Sigmoid colon (tissue), 7 donors: ENCODE data around the gene DNASE1L2. TPM values are rescaled to one million over a fixed set of nuclear protein-coding genes. Genes with fewer than 3 reads are reported as not detected.

Experiments
- DNase-seq: peaks from one replicate; pipeline ENCODE4 v3.0.0-alpha.2; 2019
- H3K27ac ChIP-seq, 4 donors: fragments of 200-600 bp; sonication (generic); one replicate each; pipeline ENCODE4 v1.5.1; 2016 to 2019; ENCODE audit warnings: mild to moderate bottlenecking in 1 of 4
- H3K27me3 ChIP-seq, 3 donors: fragments of 200-600 bp; sonication (generic); one replicate each; pipeline ENCODE4 v1.5.1; 2019; ENCODE audit warnings: mild to moderate bottlenecking in 1 of 3
- H3K36me3 ChIP-seq, 4 donors: fragments of 200-600 bp; sonication (generic); one replicate each; pipeline ENCODE4 v1.5.1; 2016 to 2019
- H3K4me1 ChIP-seq, 4 donors: fragments of 200-600 bp; sonication (generic); one replicate each; pipeline ENCODE4 v1.5.1; 2017 to 2019
- H3K4me3 ChIP-seq, 4 donors: fragments of 200-600 bp; sonication (generic); one replicate each; pipeline ENCODE4 v1.5.1; 2017 to 2019; ENCODE audit warnings: mild to moderate bottlenecking in 2 of 4, moderate library complexity in 1 of 4
- H3K9me3 ChIP-seq, 4 donors: fragments of 200-600 bp in 3 of 4; sonication (generic) in 3 of 4; one replicate each; pipeline versions ENCODE4 v1.5.1 to v1.6.1; 2013 to 2019
- CTCF ChIP-seq, 4 experiments: fragments of 450-650 bp in 3 of 4; fragments of 200-600 bp in 1 of 4; IDR thresholded peaks; one replicate each; pipeline ENCODE4 v1.5.1; 2016 to 2019; ENCODE audit warnings: antibody characterized with exemption in 4 of 4, mild to moderate bottlenecking in 3 of 4, moderate library complexity in 2 of 4
- EP300 ChIP-seq, 4 donors: sonication (generic); formaldehyde crosslinking; IDR thresholded peaks; one replicate each; pipeline ENCODE4 v1.6.1; 2017; ENCODE audit warnings: antibody characterized with exemption in 4 of 4
- POLR2A ChIP-seq, 2 donors: fragments of 450-650 bp; IDR thresholded peaks; one replicate each; pipeline ENCODE4 v1.6.1; 2016; ENCODE audit warnings: antibody characterized with exemption in 2 of 2, mild to moderate bottlenecking in 2 of 2, moderate library complexity in 2 of 2
- POLR2AphosphoS5 ChIP-seq, 4 donors: sonication (generic); formaldehyde crosslinking; IDR thresholded peaks; one replicate each; pipeline ENCODE4 v1.6.1; 2017; ENCODE audit warnings: antibody characterized with exemption in 4 of 4
- WGBS, 2 donors: extraction: QIAGEN DNeasy Blood & Tissue Kit; methylation state at CpG; one replicate each; pipeline ENCODE4 v1.1.7; 2013; 5-methylcytosine and 5-hydroxymethylcytosine counted together
- intact Hi-C: fragments of 100-400 bp; cut with DNase I; formaldehyde crosslinking; loops from one replicate; pipeline ENCODE4 v1.15.1; 2023
- polyA plus RNA-seq, 3 donors: library from polyadenylated mRNA; stranded (reverse); fragments of 200-250 nt; gene quantifications; one replicate each; pipeline ENCODE4 v1.2.3, GENCODE V29; 2013
- total RNA-seq, 4 donors: library from RNA; depleted of rRNA; stranded (reverse); fragments of >200 nt; gene quantifications; one replicate each; pipeline ENCODE4 v1.1.0, GENCODE V29; 2016
- donor health status: healthy with polysubstance abuse.
- donor health status: Bipolar disorder and iron deficiency.
- donor health status: healthy.

DNASE1L2 gene
- total and polyA plus RNA-seq, 7 donors: 0.36 to 0.93 (median 0.82) TPM; not detected in 3

GRCh38 chr16:2282262-2282661 is 46.0 kb downstream of the DNASE1L2 start:
- intact Hi-C loops: no loop called here
- no peaks in the 10 kb centered on the region for H3K27me3 ChIP-seq
- no peak overlapping the region for H3K27ac ChIP-seq
- 43 to 71% methylated on average over 5 of the region's 5 CpGs for WGBS, 2 donors
- no peaks in the 10 kb centered on the region for H3K4me1 ChIP-seq
- TF ChIP-seq EP300 (IDR thresholded peaks at IDR 0.05): no peak
- TF ChIP-seq POLR2AphosphoS5 (IDR thresholded peaks at IDR 0.05): no peak
- TF ChIP-seq POLR2A (IDR thresholded peaks at IDR 0.05): no peak
- no peak for TF ChIP-seq CTCF (IDR thresholded peaks at IDR 0.05)
- H3K4me3 ChIP-seq: no peak overlapping the region
- H3K36me3 ChIP-seq: peaks cover 0 to 54% (median 7%) of the 10 kb centered on the region in 4 donors
- no peaks in the 10 kb centered on the region for H3K9me3 ChIP-seq
- no peak for DNase-seq

GRCh38 chr16:2282866-2283555 is 46.8 kb downstream of the DNASE1L2 start:
- no peak overlapping the region for H3K27ac ChIP-seq
- intact Hi-C loops: no loop called here
- H3K36me3 ChIP-seq: peaks cover 0 to 59% (median 7%) of the 10 kb centered on the region in 4 donors
- WGBS, 2 donors: 75 to 85% methylated on average over 26 of the region's 26 CpGs
- H3K4me3 ChIP-seq: no peak overlapping the region
- no peaks in the 10 kb centered on the region for H3K9me3 ChIP-seq
- no peak for DNase-seq
- H3K27me3 ChIP-seq: no peaks in the 10 kb centered on the region
- no peak for TF ChIP-seq EP300 (IDR thresholded peaks at IDR 0.05)
- no peak for TF ChIP-seq CTCF (IDR thresholded peaks at IDR 0.05)
- TF ChIP-seq POLR2AphosphoS5 (IDR thresholded peaks at IDR 0.05): no peak
- no peak for TF ChIP-seq POLR2A (IDR thresholded peaks at IDR 0.05)
- no peaks in the 10 kb centered on the region for H3K4me1 ChIP-seq

- Histone ChIP-seq H3K4me3 (no peak overlapping the region), H3K27ac (no peak overlapping the region), H3K9me3 (no peaks in the 10 kb centered on the region), H3K36me3 (peaks cover 0 to 71% (median 7%) of the 10 kb centered on the region in 4 donors), H3K27me3 (no peaks in the 10 kb centered on the region), H3K4me1 (no peaks in the 10 kb centered on the region)
- no peak for TF ChIP-seq CTCF (IDR thresholded peaks at IDR 0.05)
- intact Hi-C loops: no loop called here
- WGBS, 2 donors: 86 to 91% methylated on average over 37 of the region's 37 CpGs
- no peak for DNase-seq
Measured at GRCh38 chr16:2284001-2284770, 47.9 kb downstream of the DNASE1L2 start.

GRCh38 chr16:2284797-2285576 is 48.7 kb downstream of the DNASE1L2 start:
- no peak for DNase-seq

More at GRCh38 chr16:2284797-2285576, 48.7 kb downstream of the DNASE1L2 start:
- WGBS, 2 donors: 88 to 91% methylated on average over 35 of the region's 35 CpGs
- Histone ChIP-seq H3K36me3 (peaks cover 0 to 78% (median 7%) of the 10 kb centered on the region in 4 donors), H3K9me3 (no peaks in the 10 kb centered on the region), H3K27ac (no peak overlapping the region), H3K4me3 (no peak overlapping the region), H3K4me1 (no peaks in the 10 kb centered on the region), H3K27me3 (no peaks in the 10 kb centered on the region)
- intact Hi-C loops: no loop called here
- TF ChIP-seq POLR2A (IDR thresholded peaks at IDR 0.05): no peak
- TF ChIP-seq CTCF (IDR thresholded peaks at IDR 0.05): no peak
- no peak for TF ChIP-seq POLR2AphosphoS5 (IDR thresholded peaks at IDR 0.05)
- TF ChIP-seq EP300 (IDR thresholded peaks at IDR 0.05): no peak
